ENCODE measurements around the gene ASCC3. TPM values are rescaled to one million over a fixed set of nuclear protein-coding genes. Genes with fewer than 3 reads are reported as not detected.

Gene ASCC3
- total and polyA plus RNA-seq, 2 experiments from 2014 or later: 34.0 to 77.6 TPM

DNA sequence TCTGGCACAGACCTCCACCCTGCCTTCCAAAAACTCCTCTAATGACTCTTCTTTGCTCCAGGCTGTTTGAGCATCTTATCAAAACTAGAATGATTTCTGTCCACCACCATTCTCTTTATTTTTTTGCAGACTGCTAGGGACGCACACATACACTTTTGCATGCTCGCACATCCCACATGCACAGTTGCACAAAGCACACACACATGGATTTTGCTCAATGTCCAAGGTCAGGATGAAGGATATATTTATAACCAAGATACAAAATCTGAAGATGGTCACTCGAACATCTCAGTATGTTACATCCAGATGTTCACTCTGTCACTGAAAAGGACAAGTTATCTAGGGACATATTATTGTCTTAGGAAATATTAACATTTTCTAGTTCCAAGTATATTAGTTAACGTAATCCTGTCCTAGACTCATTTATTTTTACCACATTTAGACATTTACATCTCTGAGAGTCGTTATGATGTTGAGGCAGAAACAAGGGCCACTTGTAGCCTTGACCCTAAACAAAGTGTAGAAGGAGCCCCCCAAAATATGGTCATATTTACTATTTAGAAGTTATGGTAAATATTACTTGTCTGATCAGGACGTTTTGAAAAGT, 413.0 kb downstream of the ASCC3 start:
- Histone ChIP-seq H3K27ac (no peak overlapping the region), H3K36me3 (replicated peaks; ENCODE audit: insufficient read depth, low read depth) (no peaks in the 10 kb centered on the region)

GRCh38 chr6:100467129-100468015, 413.8 kb downstream of the ASCC3 start:
- Histone ChIP-seq H3K4me2 (peak overlapping the region; percentile 9), H3K27ac (no peak overlapping the region), H4K20me1 (ENCODE audit: insufficient read depth, poor library complexity, severe bottlenecking) (no peaks in the 10 kb centered on the region), H3K79me2 (no peaks in the 10 kb centered on the region), H3K36me3 (replicated peaks; ENCODE audit: insufficient read depth, low read depth) (no peaks in the 10 kb centered on the region), H2AFZ (no peak overlapping the region), H3K9me2 (replicated peaks; ENCODE audit: insufficient read depth) (no peaks in the 10 kb centered on the region), H3K4me3 (no peak overlapping the region), H3K4me1 (ENCODE audit: insufficient read depth) (peaks cover 8% of the 10 kb centered on the region), H3K9me3 (ENCODE audit: low read depth) (no peaks in the 10 kb centered on the region), H3K27me3 (peaks cover 100% of the 10 kb centered on the region)
- WGBS (ENCODE audit: low lambda C conversion rate, missing lambda C conversion rate): 9% methylated on average over 47 of the region's 49 CpGs
- DNase-seq (ENCODE audit: low spot score): no peak
- TF ChIP-seq EZH2phosphoT487 (IDR thresholded peaks at IDR 0.05; ENCODE audit: low read depth, severe bottlenecking, unreplicated experiment): no peak
- peak; percentile 41 for TF ChIP-seq EZH2 (IDR thresholded peaks at IDR 0.05; ENCODE audit: borderline replicate concordance)

More for the DNA sequence above, 413.0 kb downstream of the ASCC3 start:
- H3K27me3 ChIP-seq: peaks cover 100% of the 10 kb centered on the region
- no peak for DNase-seq (ENCODE audit: low spot score)
- no peaks in the 10 kb centered on the region for H3K9me3 ChIP-seq (ENCODE audit: low read depth)
- H3K9me2 ChIP-seq (replicated peaks; ENCODE audit: insufficient read depth): no peaks in the 10 kb centered on the region
- H3K4me2 ChIP-seq: no peak overlapping the region
- no peaks in the 10 kb centered on the region for H4K20me1 ChIP-seq (ENCODE audit: insufficient read depth, poor library complexity, severe bottlenecking)
- peak; percentile 66 for TF ChIP-seq EZH2 (IDR thresholded peaks at IDR 0.05; ENCODE audit: borderline replicate concordance)
- TF ChIP-seq, protein P1, sequence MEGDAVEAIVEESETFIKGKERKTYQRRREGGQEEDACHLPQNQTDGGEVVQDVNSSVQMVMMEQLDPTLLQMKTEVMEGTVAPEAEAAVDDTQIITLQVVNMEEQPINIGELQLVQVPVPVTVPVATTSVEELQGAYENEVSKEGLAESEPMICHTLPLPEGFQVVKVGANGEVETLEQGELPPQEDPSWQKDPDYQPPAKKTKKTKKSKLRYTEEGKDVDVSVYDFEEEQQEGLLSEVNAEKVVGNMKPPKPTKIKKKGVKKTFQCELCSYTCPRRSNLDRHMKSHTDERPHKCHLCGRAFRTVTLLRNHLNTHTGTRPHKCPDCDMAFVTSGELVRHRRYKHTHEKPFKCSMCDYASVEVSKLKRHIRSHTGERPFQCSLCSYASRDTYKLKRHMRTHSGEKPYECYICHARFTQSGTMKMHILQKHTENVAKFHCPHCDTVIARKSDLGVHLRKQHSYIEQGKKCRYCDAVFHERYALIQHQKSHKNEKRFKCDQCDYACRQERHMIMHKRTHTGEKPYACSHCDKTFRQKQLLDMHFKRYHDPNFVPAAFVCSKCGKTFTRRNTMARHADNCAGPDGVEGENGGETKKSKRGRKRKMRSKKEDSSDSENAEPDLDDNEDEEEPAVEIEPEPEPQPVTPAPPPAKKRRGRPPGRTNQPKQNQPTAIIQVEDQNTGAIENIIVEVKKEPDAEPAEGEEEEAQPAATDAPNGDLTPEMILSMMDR (IDR thresholded peaks at IDR 0.05; ENCODE audit: poor library complexity): no peak
- no peaks in the 10 kb centered on the region for H3K79me2 ChIP-seq
- no peak overlapping the region for H3K4me3 ChIP-seq
- H3K4me1 ChIP-seq (ENCODE audit: insufficient read depth): peaks cover 8% of the 10 kb centered on the region
- WGBS (ENCODE audit: low lambda C conversion rate, missing lambda C conversion rate): 54% methylated on average over 6 of the region's 6 CpGs
- no peak overlapping the region for H2AFZ ChIP-seq

GRCh38 chr6:100466410-100467128, 414.6 kb downstream of the ASCC3 start:
- Histone ChIP-seq H3K9me3 (ENCODE audit: low read depth) (no peaks in the 10 kb centered on the region), H3K36me3 (replicated peaks; ENCODE audit: insufficient read depth, low read depth) (no peaks in the 10 kb centered on the region), H2AFZ (no peak overlapping the region), H3K4me2 (peak overlapping the region; percentile 9), H3K9me2 (replicated peaks; ENCODE audit: insufficient read depth) (no peaks in the 10 kb centered on the region), H3K4me3 (no peak overlapping the region), H3K27me3 (peaks cover 100% of the 10 kb centered on the region), H3K79me2 (no peaks in the 10 kb centered on the region), H3K27ac (no peak overlapping the region), H4K20me1 (ENCODE audit: insufficient read depth, poor library complexity, severe bottlenecking) (no peaks in the 10 kb centered on the region), H3K4me1 (ENCODE audit: insufficient read depth) (peaks cover 8% of the 10 kb centered on the region)
- WGBS (ENCODE audit: low lambda C conversion rate, missing lambda C conversion rate): 4% methylated on average over 21 of the region's 21 CpGs
- peak; percentile 78 for TF ChIP-seq EZH2phosphoT487 (IDR thresholded peaks at IDR 0.05; ENCODE audit: low read depth, severe bottlenecking, unreplicated experiment)
- TF ChIP-seq EZH2 (IDR thresholded peaks at IDR 0.05; ENCODE audit: borderline replicate concordance): no peak
- no peak for DNase-seq (ENCODE audit: low spot score)

- Histone ChIP-seq H3K27me3 (peaks cover 100% of the 10 kb centered on the region), H3K9me2 (replicated peaks; ENCODE audit: insufficient read depth) (no peaks in the 10 kb centered on the region)
- WGBS (ENCODE audit: low lambda C conversion rate, missing lambda C conversion rate): 5% methylated on average over 20 of the region's 20 CpGs
Observed at GRCh38 chr6:100465701-100466409, 415.3 kb downstream of the ASCC3 start.

More at GRCh38 chr6:100465701-100466409, 415.3 kb downstream of the ASCC3 start:
- peaks cover 8% of the 10 kb centered on the region for H3K4me1 ChIP-seq (ENCODE audit: insufficient read depth)
- no peaks in the 10 kb centered on the region for H3K79me2 ChIP-seq
- no peaks in the 10 kb centered on the region for H3K36me3 ChIP-seq (replicated peaks; ENCODE audit: insufficient read depth, low read depth)
- peak overlapping the region; percentile 96 for H3K4me2 ChIP-seq
- TF ChIP-seq, protein P1 (IDR thresholded peaks at IDR 0.05; ENCODE audit: poor library complexity): no peak
- TF ChIP-seq EZH2phosphoT487 (IDR thresholded peaks at IDR 0.05; ENCODE audit: low read depth, severe bottlenecking, unreplicated experiment) (no peak), EZH2 (IDR thresholded peaks at IDR 0.05; ENCODE audit: borderline replicate concordance) (no peak)
- DNase-seq (ENCODE audit: low spot score): no peak
- H3K9me3 ChIP-seq (ENCODE audit: low read depth): no peaks in the 10 kb centered on the region
- H2AFZ ChIP-seq: peak overlapping the region; percentile 76
- peak overlapping the region; percentile 52 for H3K4me3 ChIP-seq
- no peaks in the 10 kb centered on the region for H4K20me1 ChIP-seq (ENCODE audit: insufficient read depth, poor library complexity, severe bottlenecking)
- no peak overlapping the region for H3K27ac ChIP-seq

Measured in hepatocyte (in vitro differentiated cells).